NCI-H146 treated with DMSO at 0.1 percent for 48 hours (cell line): ENCODE data around the gene ADRM1.

Source experiments
- DNase-seq: peaks from one replicate; lab custom pipeline; 2025; ENCODE audit not compliant: unreplicated experiment; lab: John Stamatoyannopoulos, UW

Gene ADRM1

GRCh38 chr20:62354031-62354808 is 51.4 kb downstream of the ADRM1 start:
- DNase-seq, result no peak

- DNase-seq, result no peak
These were observed 52.1 kb downstream of the ADRM1 start for GRCh38 chr20:62354811-62355341.

- no peak for DNase-seq
These were observed 52.7 kb downstream of the ADRM1 start for GRCh38 chr20:62355516-62355877.

GRCh38 chr20:62355878-62356588 is 53.2 kb downstream of the ADRM1 start:
- no peak for DNase-seq

- no peak for DNase-seq
These were observed 53.9 kb downstream of the ADRM1 start for GRCh38 chr20:62356589-62357186.

- no peak for DNase-seq
These were observed 54.4 kb downstream of the ADRM1 start for GRCh38 chr20:62357187-62357667.

GRCh38 chr20:62357681-62358080 is 54.9 kb downstream of the ADRM1 start:
- DNase-seq, result no peak
